Left lobe of liver (tissue), 2 donors: ENCODE results near the gene RAB12. TPM values are rescaled to one million over a fixed set of nuclear protein-coding genes. Genes with fewer than 3 reads are reported as not detected.

Experiments used
- ATAC-seq: fragments of 200-7000 bp; cut with Tn5 transposase; one replicate; pipeline ENCODE4 v1.9.1; 2020; ENCODE audit warnings: mild to moderate bottlenecking, moderate library complexity
- DNase-seq: peaks from one replicate; pipeline ENCODE4 v3.0.0-alpha.2; 2020; ENCODE audit warnings: low spot score
- total RNA-seq: library from RNA; stranded (reverse); gene quantifications from one replicate; pipeline ENCODE4 v1.2.1, GENCODE V29; 2021
- donor health status: DM: no; HTN: no; CAD: no; lungs with moderate emphysema.
- donor health status: DM: no; HTN: yes; CAD: no.

RAB12 gene
- total RNA-seq, 1 donor from 2014 or later, result 16.8 TPM

DNA sequence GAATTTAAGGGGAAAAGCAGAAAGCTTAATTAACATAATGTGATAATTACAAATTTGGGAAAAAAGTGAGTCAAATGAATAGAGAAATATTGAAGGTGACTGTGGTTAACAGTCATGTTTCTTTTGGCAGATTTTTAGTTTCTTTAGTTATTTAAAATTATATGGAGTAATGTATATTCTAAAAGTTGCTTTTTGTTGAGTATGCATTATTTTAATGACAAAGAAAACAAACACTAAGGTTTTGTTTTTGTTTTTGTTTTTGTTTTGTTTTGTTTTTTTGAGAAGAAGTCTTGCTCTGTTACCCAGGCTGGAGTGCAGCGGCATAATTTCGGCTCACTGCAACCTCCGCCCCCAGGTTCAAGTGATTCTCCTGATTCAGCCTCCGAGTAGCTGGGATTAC is 65.8 kb downstream of the RAB12 start:
- DNase-seq (no peak), ATAC-seq (no peak)

DNA sequence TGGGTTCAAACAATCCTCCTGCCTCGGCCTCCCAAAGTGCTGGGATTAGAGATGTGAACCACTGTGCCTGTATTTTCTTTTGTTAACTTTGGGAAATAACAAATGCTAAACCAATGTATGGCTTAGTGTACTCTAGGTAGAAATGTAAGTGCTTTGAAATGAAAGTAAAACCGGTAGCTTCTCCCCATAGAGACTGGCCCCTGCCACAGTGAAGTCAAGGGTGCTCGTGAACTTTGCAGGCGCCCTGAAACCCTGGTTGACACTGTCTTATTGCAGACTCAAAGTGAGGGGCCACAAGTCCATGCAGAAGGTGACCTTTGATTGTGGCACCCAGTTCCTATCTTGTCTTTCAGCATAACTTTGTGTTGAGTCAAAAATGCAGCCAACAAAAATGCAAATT is 72.0 kb downstream of the RAB12 start:
- ATAC-seq (no peak), DNase-seq (no peak)

DNA sequence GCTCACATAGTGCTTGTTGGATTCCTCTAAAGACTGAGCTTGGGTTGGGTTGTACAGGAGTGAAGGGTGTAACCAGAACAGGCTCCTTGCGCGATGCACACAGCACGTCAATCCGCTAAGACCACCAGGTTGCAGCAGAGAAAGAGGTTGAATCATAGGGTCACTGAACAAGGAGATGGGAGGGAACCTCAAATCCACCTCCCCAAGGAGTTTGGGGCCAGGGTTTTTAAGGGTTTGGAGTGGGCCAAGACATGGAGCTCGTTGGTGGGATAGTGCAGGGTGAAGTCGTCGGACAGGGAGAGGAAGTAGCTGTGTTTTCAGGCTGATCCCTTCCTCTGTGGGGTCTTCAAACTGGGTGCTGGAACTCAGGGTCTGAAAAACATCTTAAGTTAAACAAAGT is 75.3 kb downstream of the RAB12 start:
- ATAC-seq, result no peak

DNA sequence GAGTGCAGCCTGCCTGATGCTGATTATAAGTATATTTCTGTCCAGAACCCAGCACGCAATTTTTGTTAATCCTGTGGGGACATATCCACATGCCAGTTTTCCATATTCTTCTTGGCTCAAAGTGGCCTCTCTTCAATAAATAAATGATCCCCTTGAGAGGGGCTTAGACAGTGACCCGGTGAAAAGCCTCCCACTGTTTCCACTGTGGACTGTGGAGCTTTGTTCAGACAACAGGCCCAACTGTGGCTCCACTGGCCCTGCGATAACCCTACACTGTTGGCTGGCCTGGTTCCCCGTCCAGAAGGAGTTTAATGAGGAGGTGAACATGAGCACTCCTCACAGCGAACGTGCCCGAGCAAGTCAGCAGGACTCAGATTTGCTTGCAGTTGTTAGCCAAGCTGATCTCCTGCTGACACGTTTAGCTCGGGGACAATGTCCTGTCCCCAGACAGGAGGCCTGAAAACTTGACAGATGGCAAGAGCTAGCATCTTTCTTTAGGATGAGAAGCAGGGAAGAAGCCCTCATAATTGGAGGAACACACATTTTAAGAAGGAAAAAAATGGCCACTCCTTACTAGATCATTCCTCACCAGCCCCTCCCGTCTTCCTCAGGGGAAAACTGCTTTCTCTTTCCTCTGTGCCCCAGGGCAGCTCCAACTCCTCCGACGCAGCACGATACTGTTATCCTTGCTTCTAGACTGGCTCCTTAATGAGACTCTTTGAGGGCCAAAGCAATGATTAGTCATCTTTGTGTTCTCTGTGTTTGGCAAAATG is 76.1 kb downstream of the RAB12 start:
- DNase-seq, result no peak
- no peak for ATAC-seq

More for the DNA sequence above, 75.3 kb downstream of the RAB12 start:
- no peak for DNase-seq

DNA sequence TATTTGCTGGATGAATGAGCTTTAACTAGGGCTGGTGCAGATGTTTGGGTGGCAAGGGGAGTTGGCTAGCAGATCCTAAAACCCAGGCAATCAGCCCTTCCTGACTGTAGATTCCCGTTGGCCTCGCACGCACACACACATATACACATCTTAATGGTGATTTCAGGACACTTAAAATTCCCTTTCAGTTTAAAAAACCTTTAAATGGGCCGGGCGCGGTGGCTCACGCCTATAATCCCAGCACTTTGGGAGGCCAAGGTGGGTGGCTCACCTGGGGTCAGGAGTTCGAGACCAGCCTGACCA is 76.6 kb downstream of the RAB12 start:
- ATAC-seq, result no peak
- DNase-seq, result no peak

DNA sequence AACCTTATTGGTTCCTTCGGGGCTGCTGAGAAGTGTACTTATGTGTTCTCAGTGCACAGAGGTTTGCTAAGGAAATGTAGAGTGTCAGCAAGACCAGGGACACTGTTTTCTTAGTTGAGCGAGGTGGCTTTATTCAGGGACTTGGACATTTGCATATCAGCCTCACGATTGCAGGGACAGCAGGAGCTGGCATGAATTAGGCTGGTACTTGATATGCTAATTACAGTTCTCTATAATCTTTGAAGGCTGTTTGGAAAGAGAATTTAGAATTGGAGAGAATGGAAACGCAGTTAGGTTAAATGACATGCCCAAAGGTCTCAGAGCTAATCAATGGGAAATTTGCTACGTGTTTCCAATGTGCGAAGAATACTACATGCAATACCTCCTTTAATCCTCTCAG is 77.4 kb downstream of the RAB12 start:
- DNase-seq (no peak), ATAC-seq (no peak)

DNA sequence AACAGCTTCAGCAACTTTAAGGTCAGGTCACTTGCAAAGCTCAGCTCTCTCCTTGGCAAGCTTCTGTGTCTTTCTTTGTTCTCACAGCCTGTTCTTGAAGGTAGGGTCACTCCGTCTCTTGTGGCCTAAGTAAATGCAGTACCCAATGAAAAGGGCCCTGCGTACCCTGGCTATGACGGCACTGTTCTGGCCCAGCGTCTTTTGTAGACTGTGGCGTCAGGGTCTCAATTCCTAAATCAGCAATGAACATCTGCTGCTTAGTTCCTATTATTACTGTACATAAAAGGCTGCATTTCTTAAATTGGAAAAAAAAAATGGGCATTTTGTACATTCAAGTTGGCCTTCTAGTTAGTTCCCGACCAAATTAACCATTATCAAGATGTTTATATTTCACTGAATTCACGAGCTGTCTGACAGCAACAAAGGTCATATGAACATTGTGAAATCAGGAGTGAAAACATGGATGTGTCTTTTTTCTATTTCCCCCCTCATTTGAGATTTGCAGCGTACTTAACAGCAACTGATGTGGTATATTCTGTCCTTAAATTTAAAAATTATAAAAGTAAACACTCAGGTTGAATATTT is 79.1 kb downstream of the RAB12 start:
- peak; percentile 47 for ATAC-seq
- DNase-seq, result no peak

DNA sequence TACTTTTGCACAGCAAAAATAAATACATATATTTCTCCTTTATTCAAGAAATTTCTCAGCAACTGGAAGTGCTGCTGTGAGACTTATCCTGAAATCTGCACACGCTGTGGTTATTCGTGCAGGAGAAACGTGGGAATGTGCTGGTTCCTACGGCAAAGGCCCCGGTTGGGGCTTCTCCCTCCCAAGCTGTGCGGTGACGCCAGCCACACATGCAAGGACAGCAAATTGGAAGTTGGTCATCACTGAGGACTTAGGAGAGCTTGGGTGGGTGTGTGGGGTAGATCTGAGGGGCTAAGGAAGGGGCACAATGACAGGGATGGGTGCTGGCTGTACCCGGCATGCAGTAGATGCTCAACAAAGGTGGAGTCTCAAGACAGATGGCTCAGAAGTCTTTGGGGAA is 79.6 kb downstream of the RAB12 start:
- ATAC-seq, result no peak
- no peak for DNase-seq

Other genes starting within 250 kb of the RAB12 start
- 2.5 TPM for gene MTCL1, start 96.1 kb downstream of the RAB12 start, total RNA-seq